NCI-H82 treated with DMSO at 0.1 percent for 48 hours (cell line): ENCODE data around the gene GUCY1A2.
"Not testable (repeated sequence)": the region's sequence is repeated elsewhere in the genome, so short reads cannot be mapped to it uniquely, and the experiment has no call there.

Experiments
- DNase-seq: peaks from one replicate; lab custom pipeline; 2025; ENCODE audit not compliant: unreplicated experiment; lab: John Stamatoyannopoulos, UW

The GUCY1A2 gene, protein sequence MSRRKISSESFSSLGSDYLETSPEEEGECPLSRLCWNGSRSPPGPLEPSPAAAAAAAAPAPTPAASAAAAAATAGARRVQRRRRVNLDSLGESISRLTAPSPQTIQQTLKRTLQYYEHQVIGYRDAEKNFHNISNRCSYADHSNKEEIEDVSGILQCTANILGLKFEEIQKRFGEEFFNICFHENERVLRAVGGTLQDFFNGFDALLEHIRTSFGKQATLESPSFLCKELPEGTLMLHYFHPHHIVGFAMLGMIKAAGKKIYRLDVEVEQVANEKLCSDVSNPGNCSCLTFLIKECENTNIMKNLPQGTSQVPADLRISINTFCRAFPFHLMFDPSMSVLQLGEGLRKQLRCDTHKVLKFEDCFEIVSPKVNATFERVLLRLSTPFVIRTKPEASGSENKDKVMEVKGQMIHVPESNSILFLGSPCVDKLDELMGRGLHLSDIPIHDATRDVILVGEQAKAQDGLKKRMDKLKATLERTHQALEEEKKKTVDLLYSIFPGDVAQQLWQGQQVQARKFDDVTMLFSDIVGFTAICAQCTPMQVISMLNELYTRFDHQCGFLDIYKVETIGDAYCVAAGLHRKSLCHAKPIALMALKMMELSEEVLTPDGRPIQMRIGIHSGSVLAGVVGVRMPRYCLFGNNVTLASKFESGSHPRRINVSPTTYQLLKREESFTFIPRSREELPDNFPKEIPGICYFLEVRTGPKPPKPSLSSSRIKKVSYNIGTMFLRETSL

DNA sequence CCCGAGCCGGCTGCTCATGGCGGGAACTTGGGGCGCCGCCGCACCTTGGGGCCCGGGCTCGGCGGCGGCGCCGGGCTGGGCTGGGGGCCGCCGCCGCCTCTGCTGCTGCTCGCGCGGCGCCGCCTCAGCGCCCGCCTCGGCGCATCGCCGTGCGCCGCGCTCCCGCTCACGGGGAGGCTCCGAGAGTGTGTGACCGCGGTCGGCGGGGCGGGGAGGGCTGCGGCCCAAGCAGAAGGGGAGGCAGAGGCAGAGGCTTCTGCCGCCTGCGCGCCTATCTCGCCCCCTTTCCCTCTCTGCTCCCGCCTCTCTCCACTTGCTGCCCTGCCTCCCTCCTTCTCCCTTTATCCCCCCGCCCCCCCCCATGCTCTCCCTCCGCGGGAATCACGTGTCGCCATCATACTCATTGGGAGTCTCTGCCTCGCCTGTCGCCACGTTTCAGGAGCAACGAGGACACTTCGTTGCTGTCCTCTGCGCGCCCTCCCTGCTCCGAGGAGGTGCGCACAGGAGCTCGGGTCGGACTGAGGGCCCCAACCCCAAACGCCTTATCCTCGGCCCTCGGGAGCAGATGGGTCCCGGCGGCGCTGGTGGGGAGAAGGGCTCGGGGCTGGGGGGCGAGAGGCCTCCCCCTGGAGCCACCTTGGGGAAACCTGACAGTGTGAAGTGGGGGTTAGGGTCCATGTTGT is at the start of gene GUCY1A2:
TSS of gene GUCY1A2 (minus strand) at position 258 of the 683 bp plus-strand sequence. CDS start 421 bp downstream, outside the sequence.
- peak; percentile 29 for DNase-seq

DNA sequence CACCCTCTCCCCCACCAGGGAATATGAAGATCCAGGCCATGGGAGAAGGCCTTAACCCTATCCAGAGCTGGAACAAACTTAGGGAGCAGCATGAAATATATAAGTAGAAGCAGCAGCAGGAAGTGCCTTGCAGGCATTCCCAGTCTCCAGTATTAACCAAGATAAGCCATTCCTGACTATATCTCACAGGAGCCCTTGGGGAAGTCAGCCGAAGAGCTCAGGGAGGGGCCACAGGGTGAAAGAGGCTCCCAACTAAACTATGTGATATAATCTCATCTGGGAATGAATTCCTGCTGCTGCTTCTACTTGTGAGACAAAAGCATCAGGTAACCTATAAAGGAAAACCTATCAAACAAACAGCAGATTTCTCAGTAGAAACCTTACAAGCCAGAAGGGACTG is 36.1 kb upstream of the GUCY1A2 start:
- no peak for DNase-seq

DNA sequence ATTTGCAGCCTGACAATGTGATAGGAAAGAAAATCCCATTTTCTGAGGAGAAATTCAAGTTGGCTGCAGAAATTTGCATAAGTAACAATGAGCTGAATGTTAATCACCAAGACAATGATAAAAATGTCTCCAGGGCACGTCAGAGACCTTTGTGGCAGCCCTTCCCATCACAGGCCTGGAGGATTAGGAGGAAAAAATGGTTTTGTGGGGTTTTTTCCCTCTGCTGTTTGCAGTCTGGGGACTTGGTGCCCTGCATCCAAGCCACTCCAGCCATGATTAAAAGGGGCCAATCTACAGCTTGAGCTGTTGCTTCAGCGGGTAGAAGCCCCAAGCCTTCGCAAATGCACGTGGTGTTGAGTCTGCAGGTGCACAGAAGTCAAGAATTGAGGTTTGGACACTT is 33.1 kb upstream of the GUCY1A2 start:
- DNase-seq: not testable (repeated sequence)

DNA sequence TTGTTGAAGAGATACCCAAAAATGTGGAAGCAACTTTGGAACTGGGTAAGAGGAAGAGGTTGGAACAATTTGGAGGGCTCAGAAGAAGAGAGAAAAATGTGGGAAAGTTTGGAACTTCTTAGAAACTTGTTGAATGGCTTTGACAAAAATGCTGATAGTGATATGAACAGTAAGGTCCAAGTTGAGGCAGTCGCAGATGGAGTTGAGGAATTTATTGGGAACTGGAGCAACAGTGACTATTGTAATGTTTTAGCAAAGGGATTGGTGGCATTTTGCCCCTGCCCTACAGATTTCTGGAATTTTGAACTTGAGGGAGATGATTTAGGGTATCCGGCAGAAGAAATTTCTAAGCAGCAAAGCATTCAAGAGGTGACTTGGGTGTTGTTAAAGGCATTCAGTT is 32.6 kb upstream of the GUCY1A2 start:
- not testable (repeated sequence) for DNase-seq

DNA sequence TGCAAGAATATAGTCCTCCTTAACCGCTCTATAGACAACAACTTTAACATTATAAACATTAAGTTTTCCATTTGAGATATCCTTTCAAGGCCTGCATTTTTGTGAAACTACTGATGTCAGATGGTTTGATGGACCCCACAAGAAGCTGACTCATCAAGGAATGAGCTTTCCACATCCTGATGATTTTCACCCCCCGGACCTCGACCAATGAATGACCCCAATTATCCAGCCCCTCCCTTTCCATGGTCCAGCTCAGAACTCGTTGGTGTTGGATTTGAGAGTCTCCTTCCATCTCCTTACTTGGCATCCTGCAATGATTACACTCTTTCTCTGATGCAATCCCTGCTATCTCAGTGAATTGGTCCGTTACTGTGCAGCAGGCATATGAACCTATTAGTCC is 31.8 kb upstream of the GUCY1A2 start:
- DNase-seq: no peak

DNA sequence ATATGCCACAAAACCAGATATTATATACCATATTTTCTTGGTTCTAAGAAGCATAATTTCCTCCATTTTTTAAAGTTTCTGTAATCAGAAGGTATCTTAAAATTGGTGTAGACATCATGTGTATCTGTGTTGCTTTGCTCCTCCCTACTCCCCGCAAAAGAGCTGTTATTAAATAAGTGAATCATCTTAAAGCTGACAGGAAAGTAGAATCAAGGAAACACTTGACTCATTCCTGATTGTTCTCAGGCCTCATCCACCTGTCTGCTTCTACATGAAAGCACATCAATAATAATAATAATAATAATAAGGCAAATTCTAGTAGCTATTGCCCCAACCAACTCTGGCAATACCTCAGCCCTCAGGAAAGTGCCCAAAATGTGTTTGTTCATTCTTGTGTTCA is 26.2 kb upstream of the GUCY1A2 start:
- DNase-seq: no peak

DNA sequence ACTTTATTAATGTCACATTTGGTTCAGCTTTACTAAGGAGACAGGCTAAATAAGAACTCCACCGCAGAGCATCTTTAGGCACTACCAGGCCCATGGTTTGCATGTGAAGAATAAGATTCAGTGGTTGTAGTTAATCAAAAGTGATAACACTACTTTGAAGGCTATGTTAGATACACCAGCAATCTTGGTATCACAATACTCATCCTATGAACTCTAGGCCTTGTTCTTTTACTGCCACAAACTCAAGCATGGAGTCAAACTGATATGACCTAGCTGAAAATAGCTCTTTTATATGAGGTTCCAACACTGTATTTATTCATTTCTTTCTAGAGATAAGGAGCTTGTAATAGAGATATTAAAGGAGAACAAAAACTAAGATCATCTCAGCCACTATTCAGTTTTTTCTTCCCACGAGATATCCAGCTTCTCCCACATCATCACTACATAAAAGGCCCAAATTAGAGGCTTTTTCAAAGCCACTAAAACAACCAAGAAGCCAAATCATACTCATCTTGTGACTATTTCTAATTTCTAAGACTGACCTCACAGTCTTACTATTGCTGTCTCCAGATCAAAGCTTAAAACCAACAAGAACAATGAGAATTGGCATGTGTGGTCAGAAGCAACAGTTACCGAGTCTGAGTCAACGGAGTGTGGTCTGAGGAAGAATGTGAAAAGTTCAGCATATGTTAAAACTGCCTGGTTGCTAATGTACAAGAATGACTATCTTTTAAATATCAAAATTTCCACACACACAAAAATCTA is 25.1 kb upstream of the GUCY1A2 start:
- DNase-seq: no peak

DNA sequence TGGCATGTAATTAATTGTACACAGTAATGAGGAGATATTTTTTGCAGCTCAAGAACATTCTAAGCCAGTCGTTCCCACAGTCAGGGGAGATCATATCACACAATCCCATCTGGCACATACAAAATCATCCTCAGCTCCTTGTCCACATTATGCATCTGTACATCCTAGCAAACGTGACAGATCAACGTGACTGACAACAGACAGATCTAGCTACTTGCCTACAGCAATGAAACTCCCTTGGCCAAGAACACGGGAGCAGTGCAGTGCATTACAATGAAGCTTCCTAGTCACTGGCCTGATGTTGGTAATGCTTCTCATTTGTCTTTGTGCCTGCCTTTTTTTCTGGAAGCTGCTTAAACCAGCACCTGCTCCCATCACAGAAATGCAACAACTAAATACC is 24.5 kb upstream of the GUCY1A2 start:
- peak; percentile 5 for DNase-seq

DNA sequence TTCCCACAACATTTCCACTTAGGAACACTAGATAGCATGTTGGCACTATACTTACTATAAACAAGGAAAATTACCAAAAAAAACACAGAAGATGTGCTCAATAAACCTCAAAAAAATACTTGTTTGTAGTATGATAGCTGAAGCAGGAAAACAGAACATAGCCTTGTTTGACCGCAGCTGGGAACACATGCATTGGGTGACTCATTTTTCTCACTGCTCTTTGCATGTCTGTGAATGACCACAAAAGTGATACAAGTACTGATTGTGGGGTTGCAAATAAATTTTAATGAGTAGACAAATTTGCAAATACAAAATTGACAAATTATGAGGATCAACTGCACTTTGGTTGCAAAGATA is 22.8 kb upstream of the GUCY1A2 start:
- DNase-seq: no peak

DNA sequence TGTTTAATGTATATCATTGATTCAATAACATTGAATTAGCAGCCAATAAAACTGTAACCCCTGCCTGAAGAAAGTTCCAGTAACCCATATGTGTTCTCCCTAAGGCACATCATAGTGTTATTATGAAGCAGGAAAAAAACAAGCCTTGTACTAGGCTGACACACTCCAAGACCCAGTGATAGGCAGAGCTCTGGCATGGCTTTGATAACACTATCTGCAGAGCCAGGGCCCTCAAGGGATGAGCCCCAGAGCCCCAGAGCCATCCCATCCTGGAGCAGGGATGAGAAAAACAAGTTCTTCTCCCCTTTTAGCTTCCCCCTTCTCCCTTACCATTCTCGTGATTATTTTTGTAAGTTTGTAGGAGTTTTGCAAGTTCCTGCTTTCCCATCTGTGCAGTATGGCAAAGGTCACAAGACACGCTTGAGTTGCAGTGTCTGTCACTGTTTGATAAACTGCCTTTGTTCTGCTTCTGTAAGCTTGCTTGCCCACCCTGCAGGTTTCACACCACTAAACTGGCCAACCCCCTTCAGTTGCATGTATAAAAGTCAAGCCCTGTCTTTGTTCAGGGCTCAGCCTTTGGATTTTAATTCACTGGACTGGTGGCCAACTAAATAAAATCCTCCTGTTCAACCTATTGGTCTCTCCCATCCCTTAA is 22.3 kb upstream of the GUCY1A2 start:
- DNase-seq: no peak

DNA sequence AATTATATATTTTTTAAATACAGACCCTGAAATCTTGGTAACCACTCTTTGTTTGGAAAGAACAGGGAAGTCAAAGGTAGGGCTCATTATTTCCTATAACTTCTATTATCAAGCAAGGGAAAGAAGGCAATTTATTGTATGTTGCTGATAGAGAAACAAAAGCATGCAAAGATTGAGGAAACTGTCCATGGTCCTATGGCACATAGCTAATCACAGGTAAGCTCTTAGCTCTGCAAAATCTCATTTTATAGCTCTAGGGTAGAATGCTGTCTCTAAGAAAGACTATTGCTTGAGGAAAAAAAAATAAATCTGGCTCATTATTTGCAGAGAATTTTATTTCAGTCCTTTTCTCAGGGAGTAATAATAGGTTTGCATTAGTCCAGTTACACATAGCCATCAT is 7.4 kb upstream of the GUCY1A2 start:
- no peak for DNase-seq

DNA sequence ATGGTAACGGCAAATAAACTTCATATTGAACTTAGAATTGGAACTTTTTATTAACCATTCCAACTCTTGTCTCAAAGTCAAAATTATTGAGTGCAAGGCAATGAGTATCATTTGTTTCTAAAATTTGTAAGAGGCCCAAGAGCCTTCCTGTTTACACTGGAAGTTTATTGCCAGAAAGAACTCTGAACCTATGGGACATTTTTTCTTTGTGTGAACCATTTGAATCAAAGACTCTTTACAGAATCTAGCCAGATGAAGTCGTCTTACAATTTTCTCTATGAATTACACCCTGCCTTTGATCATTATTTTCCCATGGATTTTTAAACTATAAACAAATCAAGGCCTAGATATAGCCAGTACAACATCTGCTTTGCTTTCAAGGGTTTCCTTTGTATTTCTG is 2.3 kb upstream of the GUCY1A2 start:
- DNase-seq: no peak

DNA sequence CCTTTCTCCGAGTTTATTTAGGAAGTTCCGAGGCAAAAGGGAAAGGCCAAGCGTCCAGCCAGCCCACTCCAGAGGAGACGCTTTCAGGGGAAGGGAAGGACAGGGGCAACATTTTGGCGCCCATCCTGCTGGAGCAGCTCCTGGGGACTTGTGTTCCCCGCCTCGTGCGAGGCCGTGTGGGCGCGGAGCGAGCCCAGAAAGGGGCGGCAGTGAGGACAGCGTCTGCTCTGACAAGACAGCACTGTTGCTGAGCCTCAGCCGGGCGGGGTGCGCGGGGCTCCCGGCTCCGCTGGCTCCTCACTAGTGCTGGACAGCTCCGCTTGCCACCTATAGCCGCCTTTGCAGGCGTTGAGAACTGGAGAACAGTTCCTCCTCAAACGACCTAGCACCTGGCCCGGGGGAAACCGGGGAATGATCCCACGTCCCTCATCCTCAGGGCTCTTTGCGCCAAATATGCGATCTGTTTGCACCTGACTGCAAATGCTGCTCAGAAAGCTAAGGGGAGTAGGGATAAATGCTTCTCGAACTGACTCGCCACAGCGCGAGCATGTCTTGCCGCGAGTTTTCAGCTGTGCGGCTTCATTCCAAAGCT is 722 bp upstream of the GUCY1A2 start:
- DNase-seq: no peak

DNA sequence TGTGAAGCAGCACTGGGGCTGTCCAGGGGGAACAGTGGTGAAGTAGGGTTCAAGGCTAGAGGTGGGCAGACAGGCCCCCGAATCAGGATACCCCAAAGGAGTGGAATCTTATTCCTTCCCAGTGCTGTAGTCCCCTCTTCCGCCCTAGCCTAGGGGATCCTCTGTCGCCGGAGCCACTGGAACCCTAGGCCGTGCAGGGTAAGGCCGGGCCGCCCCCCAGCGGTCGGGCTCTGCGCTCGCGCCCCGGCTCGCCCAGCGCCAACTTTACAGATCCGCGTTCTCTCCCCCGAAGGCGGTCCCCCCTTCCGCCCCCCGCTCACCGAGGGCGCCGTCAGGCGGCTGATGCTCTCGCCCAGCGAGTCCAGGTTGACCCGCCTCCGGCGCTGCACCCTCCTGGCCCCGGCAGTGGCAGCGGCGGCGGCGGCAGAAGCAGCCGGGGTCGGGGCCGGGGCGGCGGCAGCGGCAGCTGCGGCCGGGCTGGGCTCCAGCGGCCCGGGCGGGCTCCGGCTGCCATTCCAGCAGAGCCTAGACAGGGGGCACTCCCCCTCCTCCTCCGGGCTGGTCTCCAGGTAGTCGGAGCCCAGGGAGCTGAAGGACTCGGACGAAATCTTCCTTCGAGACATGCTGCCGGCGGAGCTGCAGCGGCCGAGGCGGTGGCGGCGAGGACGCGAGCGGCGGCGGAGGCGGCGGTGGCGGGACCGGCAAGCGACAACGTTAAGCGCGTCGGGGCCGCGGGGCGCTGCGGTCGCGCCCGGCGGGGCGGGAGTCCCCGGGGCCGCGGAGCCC is 650 bp downstream of the GUCY1A2 start:
- peak; percentile 55 for DNase-seq

DNA sequence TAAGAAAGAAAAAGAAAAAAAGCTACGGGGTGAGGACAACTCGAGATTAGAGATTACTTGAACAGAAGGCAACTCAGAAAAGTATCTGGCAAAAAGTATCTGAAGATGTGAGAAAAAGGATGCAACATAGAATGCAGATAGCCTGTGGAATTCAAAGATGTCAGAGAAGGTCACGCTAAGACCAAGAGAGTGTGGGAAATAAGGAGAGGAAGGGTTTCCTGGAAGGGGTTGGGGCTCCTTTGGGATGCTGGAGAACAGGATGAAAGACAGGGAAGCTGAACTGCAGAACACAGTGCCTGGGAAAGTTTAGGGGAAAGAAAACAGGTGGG is 1.2 kb downstream of the GUCY1A2 start:
- no peak for DNase-seq

DNA sequence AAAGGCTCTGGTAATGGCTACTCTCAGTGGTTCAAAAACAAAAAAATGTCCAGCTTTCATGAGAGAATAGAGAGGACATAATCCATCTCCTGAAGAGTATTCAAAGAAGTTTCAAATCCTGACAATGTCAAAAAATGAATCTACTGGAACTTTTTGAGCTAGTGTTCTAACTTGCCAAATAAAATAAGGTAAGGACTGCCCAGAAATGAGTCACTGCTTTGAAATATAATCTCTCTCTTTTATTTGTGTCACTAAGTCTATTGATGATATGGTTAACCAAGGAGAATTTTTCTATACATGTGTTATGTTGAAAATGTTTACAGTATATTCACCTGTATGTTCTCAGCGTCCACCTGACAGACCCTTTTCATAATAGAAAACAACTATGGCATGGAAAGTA is 3.4 kb downstream of the GUCY1A2 start:
- no peak for DNase-seq

DNA sequence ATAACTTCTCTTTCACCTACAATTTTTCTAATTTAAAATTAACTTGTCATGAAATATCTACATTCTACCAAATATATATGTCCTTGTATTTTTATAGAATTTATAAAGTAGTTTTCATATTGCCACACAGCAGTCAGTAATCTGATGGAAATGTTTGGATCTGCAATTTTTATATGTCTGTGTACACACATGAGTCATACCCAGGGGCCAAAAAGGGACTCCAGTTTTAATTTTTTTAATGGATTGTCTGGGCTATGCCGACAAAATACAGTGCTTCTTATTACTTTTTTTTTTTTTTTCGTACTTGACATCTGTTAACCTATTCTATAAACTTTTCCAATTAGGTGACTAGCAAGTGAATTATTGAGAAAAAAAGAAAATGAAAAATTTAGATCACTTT is 6.3 kb downstream of the GUCY1A2 start:
- no peak for DNase-seq

DNA sequence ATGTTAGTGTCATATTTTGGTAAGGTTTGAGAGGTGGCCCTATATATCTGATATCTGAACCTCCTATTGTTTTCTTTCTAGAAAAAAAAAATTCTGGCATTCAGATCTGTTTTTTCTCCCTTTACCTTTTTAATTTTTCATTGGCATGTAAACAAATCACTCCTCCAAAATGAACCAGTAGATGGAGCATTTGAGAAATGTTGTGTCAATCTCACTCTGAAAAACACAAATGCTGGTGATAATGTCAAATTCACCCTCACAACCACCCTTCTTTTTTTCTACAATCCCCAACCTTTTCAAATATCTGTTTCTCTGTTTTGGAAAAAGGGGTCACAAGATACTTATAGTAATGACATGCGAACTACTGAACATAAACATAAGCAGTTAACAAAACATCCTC is 9.1 kb downstream of the GUCY1A2 start:
- no peak for DNase-seq

DNA sequence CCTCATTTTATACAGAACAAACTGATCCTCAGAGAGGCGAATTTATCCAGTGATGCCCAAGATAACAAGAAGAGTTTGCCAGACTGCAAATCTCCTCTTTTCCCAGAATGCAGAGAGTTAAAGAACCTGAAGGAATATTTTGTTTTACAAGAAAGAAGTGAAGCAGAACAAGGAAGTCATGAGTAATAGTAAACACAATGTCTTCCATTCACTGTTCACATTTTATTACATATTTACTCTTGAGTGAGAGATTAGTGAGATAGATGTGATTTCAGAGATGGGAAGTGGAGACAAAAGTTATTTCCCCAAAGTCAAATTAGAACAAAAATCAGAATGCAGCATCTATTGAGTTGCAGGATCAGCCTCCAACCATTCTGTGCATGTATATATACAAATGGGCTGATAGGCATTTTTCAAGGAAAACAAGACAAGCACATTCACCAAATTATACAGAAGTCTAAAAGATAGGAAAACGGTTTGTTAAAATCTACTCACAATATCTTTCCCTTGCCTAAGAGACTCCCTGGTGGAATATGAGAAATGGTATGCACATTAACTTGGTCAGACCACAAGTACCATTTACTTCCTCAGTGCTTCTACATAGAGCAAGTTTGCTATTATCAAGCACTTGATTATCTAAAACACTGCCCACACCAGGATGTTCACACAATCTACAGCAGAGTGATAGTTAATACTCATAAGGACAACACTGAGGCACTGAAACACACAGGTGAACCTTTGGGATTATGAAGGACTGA is 12.0 kb downstream of the GUCY1A2 start:
- no peak for DNase-seq
